Epidermal melanocyte (primary cell): ENCODE measurements around the gene ESYT3.
"Not testable (repeated sequence)": the region's sequence is repeated elsewhere in the genome, so short reads cannot be mapped to it uniquely, and the experiment has no call there.

Experiments used
- DNase-seq: peaks from one replicate; pipeline ENCODE4 v3.0.0; 2011; ENCODE audit warnings: low spot score; ENCODE audit not compliant: insufficient read length

The ESYT3 gene

GRCh38 chr3:138408751-138409570 is 25.5 kb upstream of the ESYT3 start:
- no peak for DNase-seq

- DNase-seq, result no peak
Observed at GRCh38 chr3:138412821-138413551, 21.4 kb upstream of the ESYT3 start.

- DNase-seq, result not testable (repeated sequence)
Observed at GRCh38 chr3:138416236-138416635, 18.2 kb upstream of the ESYT3 start.

- DNase-seq, result peak; percentile 77
Observed at GRCh38 chr3:138417559-138417982, 16.8 kb upstream of the ESYT3 start.

GRCh38 chr3:138418601-138419206 is 15.7 kb upstream of the ESYT3 start:
- DNase-seq, result no peak

GRCh38 chr3:138423316-138423715 is 11.1 kb upstream of the ESYT3 start:
- no peak for DNase-seq

- no peak for DNase-seq
Observed at GRCh38 chr3:138424323-138424722, 10.1 kb upstream of the ESYT3 start.

- DNase-seq, result no peak
Observed at GRCh38 chr3:138426211-138426610, 8.2 kb upstream of the ESYT3 start.

GRCh38 chr3:138426754-138427153 is 7.7 kb upstream of the ESYT3 start:
- not testable (repeated sequence) for DNase-seq

- DNase-seq, result no peak
Observed at GRCh38 chr3:138429665-138430064, 4.8 kb upstream of the ESYT3 start.

GRCh38 chr3:138432576-138433240 is 1.7 kb upstream of the ESYT3 start:
- DNase-seq, result no peak

GRCh38 chr3:138433892-138434275 is 532 bp upstream of the ESYT3 start:
- no peak for DNase-seq

- DNase-seq, result no peak
Observed at GRCh38 chr3:138434875-138435772, 708 bp downstream of the ESYT3 start.

- DNase-seq, result no peak
Observed at GRCh38 chr3:138435840-138436239, 1.4 kb downstream of the ESYT3 start.

- no peak for DNase-seq
Observed at GRCh38 chr3:138437281-138437680, 2.9 kb downstream of the ESYT3 start.

GRCh38 chr3:138438896-138439295 is 4.5 kb downstream of the ESYT3 start:
- no peak for DNase-seq

GRCh38 chr3:138439646-138440045 is 5.2 kb downstream of the ESYT3 start:
- DNase-seq, result no peak

- no peak for DNase-seq
Observed at GRCh38 chr3:138440121-138440521, 5.7 kb downstream of the ESYT3 start.

GRCh38 chr3:138440596-138440995 is 6.2 kb downstream of the ESYT3 start:
- no peak for DNase-seq

GRCh38 chr3:138441256-138441655 is 6.8 kb downstream of the ESYT3 start:
- no peak for DNase-seq

GRCh38 chr3:138441742-138442141 is 7.3 kb downstream of the ESYT3 start:
- no peak for DNase-seq
